GM19455 (cell line): Measurements from ENCODE around the gene PRR15L.
"Not testable (repeated sequence)": the region's sequence is repeated elsewhere in the genome, so short reads cannot be mapped to it uniquely, and the experiment has no call there.

Experiments used
- ATAC-seq: cut with Tn5 transposase; IDR thresholded peaks from one replicate; pipeline ENCODE4 v1.9.1; 2021; ENCODE audit not compliant: unreplicated experiment

Gene PRR15L, protein sequence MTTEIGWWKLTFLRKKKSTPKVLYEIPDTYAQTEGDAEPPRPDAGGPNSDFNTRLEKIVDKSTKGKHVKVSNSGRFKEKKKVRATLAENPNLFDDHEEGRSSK

DNA sequence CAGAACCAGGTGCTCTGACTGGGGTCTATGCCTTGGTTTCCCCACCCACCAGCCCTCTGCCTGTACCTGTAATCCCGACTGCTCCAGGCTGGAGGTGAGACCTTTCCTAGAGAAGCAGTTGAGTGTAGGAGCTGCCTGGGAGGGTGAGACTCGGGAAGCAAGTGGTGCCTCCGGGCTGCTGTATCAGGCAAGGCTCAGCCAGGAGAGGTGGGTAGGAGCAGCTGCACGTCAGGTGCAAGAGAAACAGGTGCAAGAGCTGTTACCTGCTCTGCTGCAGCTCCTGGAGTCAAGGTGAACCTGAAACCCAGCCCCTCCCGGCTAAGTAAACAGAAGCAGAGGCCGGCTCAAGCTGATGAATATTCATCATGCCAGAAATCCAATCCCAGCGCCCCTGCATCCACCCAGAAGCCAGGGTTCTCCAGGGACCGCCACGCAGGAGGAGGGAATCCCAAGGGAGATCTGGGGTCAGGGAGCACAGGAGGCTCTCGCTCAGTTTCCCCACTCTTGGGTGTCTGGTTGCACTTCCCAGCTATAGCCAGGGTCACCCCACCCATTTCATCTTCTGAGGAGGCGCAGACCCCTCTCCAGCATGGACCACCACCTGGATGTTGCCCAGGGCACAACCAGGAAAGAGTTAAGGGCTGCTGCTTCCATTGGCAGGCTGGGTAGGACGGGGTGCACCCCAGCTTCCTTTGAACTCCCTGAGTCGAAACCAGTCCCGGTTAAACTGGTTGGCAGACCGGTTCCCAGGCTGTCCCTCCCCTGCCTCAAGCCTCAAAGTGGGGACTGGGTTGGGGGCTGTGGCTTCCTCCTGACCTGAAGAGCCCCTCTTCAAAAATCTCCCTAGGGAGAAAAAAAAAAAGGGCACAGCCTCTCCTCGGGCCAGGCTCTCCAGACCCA is at the start of gene PRR15L:
Gene PRR15L, minus strand, starts transcription at position 293 of the 900 bp plus-strand sequence. CDS start 4,649 bp downstream, outside the sequence.
- no peak for ATAC-seq

DNA sequence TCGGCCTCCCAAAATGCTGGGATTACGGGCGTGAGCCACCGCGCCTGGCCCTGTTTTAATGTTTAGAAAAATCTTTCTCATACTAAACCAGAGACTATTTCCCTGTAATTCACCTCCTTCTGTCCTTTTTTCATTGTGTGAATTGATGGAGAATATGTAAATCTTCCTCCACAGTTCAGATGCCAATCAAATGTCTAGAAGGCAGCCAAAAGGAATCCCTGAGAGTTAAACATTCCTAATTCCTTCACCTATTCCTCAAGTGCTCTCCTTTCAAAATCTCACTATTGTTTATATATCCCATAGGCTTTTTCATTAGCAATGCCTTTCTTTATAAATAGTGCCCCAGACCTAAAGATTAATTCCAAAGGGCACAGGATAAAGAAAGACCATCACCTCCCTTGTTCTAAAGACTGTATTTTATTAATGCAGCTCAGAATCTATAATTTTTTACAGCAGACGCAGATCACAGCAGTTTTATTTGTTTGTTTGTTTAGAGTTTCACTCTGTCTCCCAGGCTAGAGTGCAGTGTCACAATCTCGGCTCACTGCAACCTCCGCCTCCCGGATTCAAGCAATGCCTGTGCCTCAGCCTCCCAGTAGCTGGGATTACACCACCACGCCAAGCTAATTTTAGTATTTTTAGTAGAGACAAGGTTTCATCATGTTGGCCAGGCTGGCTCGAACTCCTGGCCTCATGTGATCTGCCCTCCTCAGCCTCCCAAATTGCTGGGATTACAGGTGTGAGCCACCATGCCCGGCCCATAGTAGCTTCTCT is 49.4 kb upstream of the PRR15L start:
- ATAC-seq = no peak

DNA sequence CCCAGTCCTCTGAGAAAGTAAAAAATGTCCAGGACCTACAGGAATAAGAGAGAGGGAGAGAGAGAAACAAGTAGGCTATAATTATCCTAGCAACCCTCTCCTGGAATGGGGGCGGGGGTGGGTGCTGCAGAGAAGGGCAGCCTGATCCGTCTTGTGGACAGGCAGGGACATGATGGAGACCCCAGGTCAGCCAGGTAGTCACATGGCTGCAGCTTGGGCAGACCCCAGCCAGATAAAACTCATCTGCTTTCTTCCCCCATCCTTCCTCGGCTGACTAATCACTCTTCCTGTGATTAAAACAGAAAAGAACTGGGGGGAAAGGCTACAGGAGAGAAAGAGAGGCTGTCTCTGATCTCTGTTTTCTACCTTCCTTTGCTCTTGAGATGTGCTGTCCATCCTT is 47.3 kb upstream of the PRR15L start:
- ATAC-seq = no peak

DNA sequence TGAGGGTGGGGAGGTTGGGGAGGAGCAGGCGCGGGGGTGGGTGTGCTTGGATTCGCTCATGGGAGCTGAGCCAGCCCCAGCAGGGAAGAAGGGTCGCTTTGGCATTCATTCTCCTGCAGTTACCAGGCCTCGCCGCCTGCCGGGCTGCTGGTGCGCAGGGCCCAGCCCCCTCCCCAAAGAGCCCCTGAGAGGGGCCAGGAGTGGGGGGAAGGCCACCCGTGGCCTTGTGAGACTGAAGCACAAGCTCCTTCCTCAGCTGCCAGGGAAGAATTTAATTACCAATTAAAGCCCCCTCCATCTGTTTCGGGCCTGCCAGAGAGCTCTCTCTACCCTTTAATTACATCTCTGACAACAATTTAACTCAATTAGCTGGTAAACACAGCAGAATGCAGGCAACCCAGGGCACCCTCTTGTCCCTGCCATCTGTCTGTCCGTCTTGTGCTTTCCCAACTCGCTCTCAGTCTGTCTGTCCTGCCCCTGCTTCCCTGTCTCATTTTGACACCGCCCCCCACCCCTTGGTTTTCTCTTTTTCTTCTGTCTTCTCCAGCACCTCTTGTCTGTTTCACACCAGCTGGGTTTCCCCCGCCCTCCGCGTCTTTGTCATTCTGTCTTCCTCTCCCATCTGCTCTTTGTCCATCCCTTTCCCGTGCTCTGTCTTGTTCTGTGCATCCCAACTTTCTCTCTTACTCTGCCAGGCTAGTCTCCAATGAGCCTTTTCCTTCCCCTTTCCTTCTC is 45.9 kb upstream of the PRR15L start:
- ATAC-seq = no peak

DNA sequence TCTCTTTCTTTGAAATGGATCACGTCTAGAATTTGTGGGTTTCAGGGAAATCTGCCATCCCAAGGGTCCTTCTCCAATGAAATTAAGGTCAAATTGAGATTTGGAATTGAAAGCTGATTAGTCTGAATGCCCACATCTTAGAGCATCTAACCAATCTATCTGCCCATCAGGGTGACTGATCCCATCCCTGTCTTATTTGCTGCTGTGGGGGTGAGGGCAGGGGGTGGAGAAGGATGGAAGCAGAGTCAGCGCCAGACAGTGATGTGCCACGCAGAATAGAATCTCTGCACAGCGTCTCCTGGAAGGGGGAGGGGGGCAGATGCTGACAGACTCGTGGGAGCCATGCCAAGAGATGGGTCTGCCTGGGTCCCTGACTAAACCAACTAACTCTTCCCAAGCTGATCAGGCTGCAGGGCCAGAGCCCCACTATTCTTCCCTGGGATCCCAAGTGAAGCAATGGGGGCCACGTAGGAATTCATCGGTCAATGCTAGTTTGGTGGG is 45.3 kb upstream of the PRR15L start:
- ATAC-seq = no peak

DNA sequence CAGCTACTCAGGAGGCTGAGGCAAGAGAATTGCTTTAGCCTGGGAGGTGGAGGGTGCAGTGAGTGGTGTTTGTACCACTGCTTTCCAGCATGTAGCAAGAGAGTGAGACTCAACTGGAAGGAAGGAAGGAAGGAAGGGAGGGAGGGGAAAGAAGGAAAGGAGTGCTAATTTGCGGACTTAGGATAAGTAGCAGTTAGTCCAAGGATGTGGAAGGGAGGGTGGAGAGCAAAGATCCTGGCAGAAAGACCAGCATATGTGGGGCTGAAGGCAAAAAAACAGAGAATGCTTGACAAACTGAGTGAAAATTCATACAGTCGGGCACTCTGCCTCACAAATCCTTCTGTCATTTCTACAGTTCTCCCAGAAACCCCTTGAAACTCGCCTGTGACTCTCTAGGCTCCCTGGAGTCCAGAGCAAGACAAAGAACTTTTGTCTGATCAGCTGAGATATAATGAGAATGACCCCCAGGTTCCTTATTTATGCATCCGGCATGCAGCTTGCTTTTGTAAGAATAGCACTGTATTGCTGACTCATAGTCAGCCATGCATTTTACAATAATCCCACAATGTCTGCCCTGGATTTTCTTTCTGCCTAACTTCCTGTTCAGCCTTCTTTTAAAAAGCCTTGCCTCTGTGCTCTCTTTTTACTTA is 44.7 kb upstream of the PRR15L start:
- no peak for ATAC-seq

DNA sequence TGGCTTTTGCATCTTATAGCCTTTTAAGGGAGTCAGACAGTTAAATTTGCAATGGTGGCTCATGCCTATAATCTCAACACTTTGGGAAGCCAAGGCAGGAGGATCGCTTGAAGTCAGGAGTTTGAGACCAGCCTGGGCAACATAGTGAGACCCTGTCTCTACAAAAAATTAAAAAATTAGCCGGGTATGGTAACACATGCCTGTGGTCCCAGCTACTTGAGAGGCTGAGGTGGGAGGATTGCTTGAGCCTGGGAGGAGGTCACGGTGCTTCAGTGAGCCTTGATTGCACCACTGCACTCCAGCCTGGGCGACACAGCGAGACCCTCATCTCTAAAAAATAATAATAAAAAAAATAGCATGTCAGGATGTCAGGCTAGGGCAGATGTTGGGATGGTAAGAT is 44.0 kb upstream of the PRR15L start:
- not testable (repeated sequence) for ATAC-seq

DNA sequence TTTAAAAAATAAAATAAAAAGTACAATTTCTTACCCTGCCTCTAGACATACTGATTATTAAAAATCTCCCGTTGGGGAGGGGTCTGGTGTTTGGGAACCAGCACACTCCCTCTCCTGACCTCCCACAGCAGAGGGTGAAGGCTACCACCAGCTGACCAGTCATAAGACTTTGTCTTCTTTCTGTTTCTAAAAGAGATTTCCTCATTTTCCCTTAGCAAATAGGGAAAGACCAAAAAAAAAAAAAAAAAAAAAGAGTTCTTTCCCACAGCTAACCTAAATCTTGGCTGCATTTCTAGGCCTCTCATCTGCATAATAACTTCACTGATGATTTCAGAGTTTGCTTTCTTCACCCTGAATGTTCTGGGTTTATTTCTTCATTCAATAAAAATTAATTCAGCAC is 43.5 kb upstream of the PRR15L start:
- no peak for ATAC-seq

DNA sequence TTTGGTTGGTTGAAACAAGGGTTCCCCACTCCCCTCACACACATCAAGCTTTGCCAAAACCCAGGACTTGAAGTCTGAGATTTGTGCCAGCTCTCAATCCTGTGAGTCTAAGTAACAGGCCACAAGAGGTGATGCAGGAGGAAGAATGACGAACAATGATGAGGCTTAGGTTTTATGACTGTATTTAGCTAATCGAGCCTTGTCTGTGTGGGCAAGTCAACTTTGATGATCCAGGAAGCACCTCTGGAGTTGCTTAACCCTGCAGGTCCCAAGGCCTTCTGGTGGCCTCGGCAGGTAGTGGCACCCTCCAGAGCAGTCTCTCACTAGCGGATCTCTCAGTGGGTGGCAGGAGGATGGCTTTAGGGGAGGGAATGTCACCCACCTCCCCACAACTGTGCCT is 41.9 kb upstream of the PRR15L start:
- no peak for ATAC-seq

DNA sequence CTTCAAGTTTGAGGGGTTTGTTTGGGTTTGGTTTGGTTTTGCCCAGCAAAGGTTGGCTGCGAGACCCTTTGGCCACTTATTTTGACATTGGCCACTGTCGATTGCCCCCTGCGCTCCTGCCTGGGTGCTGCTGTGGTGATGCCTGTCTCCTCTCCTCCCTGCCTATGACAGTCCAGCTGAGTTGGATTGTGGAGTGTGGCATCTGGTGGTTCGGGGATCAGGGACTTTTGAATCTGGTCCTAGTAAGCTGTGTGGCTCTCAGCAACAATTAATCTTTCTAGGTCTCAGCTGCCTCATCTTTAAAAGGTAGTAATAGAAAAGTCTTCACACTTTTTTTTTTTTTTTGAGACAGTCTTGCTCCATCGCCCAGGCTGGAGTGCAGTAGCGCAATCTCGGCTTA is 40.4 kb upstream of the PRR15L start:
- no peak for ATAC-seq

DNA sequence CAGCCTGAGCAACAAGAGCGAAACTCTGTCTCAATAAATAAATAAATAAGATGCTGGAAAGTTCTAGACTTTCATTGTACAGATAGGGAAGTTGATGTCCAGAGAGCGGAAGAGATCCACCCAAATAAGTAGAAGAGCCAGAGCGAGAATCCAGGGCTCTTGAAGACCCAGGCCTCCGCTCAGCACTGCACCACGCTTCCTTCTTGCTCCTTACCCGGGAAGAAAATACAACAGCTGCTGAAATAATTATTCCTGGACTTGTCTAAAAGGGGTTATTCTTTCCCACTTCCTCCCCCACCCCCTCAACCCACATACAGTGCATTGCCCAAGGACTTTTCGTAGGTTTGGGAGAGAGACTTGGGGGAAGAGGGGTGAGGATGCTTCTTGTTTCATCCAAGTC is 39.9 kb upstream of the PRR15L start:
- ATAC-seq = no peak

DNA sequence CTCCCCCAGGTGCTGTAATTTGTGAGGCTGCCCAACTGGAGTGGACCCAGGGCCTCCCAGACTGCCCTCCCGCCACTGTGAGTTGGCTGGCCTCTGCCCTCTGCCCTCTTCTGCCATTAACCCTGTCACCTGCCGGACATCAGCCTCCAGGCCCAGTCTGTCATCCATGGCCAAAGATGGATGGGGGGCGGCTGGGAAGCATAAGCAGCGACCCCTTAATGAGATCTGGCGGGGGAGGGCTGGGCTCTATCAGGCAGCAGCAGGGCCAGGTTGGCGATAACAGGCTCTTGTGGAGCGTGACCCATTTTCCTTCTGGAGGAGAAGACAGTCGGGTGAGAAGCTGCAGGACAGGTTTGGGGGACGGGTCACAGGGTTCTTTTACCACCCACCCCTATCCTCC is 38.5 kb upstream of the PRR15L start:
- no peak for ATAC-seq

DNA sequence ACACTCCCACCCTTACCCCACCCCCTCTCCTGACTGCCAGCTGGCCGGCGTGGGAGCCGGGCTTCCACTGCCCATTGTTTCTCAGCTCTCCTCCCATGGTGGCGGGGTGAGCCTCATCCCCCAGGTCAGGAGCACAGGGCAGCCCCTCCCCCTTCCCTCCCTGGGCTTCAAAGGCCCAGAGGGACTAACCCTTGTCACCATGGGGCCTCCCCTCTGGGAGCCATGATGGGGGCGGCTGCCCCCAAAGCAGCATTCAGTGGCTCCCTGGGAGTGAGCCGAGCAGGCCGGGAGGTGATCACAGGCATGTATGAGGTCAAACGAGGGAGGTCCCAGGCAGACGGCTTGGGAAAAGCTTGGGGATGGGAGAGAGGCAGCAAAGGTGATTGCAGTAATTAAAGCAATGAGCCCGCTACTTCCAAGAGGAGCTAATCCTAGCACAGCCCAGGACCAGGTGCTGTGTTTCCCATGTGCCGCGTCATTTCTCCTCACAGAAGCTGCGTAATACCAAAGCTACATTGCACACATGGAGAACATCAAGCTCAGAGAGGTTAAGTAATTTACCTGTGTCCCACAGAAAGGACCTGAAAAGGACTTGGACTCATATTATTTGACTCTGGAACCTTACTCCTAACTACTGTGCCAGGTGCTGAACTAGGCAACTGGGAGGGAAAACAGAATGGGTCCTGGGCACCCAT is 37.7 kb upstream of the PRR15L start:
- no peak for ATAC-seq

DNA sequence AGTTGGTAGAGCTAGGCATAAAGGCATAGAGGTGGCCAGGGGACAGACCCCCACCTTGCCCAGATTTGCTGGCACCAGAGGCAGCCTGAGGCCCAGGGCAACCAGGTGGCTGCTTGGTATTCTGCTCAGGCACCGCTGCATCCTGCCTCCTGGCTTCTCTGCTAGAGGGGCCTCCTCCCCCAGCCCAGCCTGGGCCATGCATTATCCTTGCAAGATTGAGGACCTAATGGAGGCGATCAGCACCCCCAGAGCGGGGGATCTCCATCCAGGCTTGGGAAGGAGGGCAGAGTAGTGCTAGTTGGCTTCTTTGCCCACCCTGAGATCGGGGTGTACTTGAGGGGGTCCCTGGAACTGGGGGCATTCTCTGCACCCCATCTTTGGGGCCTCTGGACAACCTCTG is 37.0 kb upstream of the PRR15L start:
- ATAC-seq = no peak

DNA sequence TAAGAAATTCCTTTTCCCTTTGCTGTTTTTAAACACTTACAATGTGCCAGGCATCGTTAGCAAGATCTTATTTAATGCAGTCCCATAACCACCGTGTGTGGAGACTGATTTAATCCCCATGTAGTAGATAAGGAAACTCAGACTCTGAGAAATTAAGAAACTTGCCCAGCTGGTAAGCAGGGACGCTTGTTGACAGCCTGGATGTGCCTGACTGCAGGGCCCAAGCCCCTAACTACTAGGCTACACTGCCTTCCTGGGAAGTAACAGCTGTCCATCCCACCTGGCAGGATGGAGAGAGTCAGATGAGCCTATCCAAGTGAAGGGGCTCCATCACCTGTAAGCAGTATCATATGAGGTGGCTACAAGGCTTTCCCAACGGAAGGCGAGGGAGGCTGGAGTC is 36.3 kb upstream of the PRR15L start:
- no peak for ATAC-seq

DNA sequence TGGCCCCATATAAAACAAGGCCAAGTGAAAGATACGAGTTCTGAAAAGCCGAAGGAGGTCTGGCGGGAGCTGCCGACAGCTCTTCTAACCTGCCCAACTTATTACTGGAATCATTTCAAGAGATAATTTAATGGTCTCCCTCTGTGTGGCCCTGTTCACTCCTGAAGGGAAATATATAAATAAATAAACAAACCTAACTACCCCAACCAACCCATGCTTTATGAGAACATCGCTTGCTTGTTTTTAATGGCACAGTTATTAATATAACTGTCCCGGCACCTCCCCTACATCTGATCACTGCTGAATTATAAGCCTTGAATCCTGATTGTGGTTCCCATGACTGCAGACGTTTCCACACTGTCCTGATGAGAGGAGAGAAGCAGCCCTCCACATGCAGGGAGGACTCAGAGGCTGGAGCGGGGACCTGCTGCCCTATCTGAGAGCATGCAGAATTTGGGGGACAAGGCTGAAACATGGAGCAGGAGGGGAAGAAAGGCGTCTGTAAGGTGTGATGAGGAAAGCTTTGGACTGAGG is 35.4 kb upstream of the PRR15L start:
- no peak for ATAC-seq

DNA sequence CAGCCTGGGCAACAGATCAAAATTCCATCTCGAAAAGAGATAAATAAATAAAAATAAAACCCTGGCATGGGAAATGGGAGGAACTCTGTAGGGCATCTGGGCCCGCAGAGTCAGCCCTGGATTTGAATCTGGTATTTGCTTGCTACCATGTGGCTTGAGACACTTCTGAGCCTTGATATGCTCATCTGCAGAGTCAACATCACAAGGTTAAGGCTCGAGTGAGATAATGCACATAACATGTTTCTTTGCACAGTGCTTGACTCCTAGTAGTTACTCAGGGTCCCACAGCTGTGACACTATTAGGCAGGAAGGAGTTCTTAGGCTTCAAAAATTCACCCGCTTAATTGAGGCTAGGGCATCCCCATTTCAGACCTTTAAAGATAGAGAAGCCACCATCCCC is 34.5 kb upstream of the PRR15L start:
- no peak for ATAC-seq

DNA sequence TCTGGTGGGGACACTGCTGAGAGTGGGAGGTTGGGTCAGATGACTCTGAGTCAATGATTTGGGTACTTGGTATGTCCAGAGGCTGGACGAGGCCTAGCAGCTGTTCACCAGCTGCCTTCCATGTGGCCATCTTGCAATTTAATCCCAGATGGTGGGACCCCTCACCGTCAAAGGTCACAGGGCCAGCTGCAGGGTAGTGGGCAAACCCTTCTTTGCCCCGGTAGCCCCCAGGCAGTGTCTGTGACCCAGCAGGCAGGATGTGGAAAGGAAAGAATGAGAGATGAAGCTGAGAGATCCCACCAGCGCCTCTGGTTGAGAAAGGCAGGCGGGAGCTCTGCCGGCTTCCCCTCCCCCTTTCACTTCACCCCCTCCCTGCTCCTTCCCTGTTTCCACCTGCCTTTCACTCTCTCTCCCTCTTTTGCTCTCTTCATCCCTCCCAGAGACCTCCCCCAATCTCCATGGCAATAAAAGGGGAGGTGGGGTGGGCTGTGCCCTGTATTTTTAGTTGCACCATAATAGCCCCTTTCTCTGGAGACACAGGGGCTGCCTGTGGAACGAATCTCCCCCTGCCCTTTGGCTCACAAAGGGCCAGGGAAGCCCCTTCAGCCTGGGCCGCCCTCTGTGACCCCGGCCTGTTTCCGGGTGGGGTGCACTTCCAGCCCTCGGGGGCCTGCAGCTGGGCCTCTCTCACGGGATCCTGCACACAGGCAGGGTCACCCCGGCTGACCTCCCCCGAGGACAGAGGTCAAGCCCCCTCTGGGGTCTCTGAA is 33.5 kb upstream of the PRR15L start:
- no peak for ATAC-seq

DNA sequence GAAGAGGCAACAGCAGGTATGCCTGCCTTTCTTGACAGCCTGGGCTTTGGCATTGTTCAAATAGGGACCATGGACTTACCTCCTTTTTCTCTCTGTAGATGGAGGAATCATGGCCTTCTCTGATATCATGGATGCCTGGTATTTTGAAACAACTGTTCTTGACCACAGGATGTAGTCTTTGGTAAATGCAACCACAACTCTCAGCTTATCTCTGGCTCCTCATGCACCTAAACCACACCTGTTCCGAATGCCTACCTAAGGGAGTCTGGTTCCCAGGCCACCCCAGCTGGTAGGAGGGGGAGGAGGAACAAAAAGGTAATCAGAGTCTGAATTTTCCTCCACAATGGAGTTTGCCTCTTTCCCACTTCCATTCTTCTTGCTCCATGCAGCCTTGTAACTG is 32.0 kb upstream of the PRR15L start:
- no peak for ATAC-seq
